Measurements from ENCODE around the gene SVIL.
A peak's percentile ranks its signal among the peaks of the same experiment; 100 is the strongest.
"Not testable (repeated sequence)": the region's sequence is repeated elsewhere in the genome, so short reads cannot be mapped to it uniquely, and the experiment has no call there.

Gene SVIL

DNA sequence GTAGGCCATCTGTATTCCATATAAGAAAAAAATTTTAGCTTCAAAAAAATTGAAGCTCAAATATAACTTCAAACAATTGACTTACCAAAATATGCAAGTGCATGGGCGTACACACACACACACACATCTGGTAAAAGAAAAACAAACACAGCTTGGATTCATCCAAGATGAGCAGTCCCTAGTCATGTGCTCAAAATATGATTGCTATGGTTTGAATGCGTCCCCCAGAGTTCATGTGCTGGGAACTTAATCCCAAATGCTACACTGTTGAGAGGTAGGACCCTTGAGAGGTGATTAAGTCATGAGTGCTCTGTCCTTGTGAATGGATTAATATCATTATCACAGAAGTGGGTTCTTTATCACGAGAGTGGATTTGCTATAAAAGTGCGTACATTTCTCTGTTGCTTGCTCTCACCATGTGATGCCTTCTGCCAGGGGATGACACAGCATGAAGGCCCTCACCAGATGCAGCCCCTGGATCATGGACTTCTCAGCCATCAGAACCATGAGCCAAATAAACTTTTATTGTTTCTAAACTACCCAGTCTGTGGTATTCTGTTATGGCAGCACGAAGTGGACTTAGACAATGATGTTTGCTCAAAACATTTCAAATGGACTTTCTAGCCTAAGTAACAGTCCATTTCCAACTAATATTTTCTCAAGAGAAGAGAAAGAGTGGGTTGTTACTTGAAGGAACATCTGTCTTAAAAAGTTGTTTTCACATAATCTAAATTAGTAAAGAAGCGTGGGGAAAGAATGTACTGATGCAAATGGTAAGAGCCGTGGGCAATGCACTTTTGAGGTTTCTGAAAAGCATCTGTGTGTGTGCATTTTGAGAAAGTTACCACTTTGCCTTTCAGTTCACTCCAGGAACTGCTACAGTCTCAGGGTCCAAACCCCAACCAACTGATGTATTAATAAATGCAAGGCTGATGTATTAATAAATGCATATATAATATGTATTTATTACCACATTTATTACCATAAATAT lies 15.1 kb upstream of the SVIL start:
- DNase-seq (ENCODE audit: low spot score) = no peak

DNA sequence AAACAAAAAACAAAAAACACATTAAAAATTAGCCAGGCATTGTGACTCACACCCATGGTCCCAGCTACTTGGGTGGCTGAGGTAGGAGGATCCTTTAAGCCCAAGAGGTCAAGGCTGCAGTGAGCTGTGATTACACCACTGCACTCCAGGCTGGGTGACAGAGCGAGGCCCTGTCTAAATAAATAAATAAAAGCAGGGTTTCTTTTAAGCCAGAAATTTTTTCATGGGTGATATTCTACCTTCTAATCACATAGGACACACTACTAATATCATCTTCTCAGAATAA lies 14.2 kb upstream of the SVIL start:
- DNase-seq (ENCODE audit: low spot score) = no peak

DNA sequence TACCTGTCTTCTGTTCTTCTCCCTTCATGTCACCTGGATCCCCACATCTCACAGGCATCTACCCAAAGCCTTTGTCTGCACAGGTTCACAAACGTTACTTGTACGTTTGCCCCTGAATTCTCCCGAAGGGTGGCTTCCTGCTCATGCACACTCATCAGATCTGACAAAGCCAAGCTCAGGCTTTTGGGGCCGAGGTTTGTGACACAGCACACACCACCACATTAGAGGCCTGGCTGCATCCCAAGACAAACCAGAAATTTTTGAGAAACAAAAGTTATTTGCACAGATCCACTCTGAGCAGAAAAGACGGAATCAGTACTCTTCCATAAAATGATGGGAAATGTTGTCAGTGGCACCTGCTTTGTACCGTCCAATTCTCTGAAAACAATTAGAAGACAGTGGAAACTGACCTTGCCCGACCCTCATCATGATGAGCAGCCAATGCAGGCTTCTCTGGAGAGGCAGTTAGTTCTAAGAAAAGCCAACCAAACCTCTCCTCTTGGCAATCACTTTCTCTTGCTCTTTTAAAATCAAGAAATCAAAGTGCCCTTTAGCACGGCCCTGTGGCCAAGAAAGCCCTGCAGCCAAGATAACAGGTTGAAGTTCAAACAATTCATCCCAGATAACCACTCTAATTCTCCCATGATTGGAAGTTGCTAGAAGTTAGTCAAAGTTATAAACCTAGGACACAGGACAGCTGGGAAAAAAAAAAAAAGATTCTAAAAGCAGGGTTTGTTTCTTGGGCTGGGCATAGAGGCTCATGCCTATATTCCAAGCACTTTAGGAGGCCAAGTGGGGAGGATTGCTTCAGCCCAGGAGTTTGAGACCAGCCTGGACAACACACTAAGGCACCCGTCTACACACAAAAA lies 13.6 kb upstream of the SVIL start:
- DNase-seq (ENCODE audit: low spot score) = no peak

DNA sequence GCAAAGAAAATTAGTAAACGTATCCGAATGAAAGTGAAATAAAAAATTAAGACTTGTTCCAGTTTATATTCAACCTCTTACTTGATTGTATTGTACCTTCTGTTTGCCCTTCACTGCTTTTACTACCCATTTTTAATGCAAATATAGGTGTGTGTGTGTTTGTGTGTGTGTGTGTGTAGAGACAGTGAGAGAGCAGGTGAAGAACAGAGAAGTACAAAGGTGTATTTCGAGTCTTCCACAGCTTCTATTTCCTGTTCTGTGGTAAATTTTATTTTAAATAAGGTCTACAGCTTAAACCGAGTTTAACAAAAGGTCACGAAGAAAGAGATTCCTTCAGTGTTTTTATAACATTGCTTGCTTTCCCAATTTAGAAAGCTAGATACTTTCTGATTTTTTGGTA lies 12.7 kb upstream of the SVIL start:
- DNase-seq (ENCODE audit: low spot score) = no peak

DNA sequence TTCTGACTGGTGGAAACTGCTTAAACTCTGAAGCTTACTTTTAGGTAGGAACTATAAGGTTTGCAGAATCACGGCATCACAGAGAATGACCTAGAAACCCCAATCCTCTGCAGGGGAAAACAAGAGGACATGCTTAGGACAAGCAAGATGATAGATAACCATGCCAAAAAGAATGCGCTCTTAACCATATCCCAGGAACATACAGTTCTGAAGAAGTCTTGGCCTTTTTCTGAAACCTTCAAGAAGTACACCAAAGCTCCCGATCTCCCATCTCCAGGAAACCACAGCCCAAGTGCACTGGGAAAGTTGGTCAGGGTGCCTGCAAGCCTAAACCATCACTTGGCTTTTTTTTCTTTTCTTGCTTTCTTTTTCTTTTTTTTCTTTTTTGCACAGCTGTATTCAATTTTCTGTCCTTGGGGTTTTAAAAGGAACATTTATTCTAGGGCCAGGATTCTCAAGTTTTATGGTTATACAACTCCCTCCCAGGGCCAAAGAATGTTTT lies 12.2 kb upstream of the SVIL start:
- peak; percentile 38 for DNase-seq (ENCODE audit: low spot score)

DNA sequence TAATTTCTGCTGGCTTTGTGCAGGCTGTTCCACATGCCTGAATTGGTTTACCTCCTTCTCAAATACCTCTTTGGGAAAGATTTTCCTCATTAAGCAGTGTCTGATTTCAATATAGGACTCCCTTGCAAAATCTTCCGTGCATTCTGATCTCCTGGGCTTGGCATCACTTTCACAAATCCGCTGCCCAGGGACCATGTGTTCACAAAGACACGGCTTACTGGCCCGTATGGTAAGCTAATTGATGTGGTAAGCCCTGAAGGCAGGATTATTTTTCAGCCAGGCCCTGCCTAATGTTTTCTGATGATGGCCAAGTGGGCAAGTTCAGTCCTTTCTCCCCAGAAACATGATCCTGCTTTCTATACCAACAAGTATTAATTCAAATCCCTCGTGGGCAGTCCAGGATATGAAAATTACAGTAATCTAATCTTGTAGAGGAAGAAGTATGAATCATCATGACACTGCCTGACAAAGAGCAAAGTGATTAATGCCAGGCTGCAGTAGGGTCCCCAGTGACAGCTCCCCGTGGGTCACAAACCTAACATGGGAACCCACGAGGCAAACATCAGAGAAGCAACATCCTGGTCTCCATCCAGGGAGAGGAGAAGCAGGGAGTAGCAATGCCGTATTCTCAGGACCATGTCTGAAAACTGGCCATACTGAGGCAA lies 11.6 kb upstream of the SVIL start:
- DNase-seq (ENCODE audit: low spot score) = peak; percentile 44

DNA sequence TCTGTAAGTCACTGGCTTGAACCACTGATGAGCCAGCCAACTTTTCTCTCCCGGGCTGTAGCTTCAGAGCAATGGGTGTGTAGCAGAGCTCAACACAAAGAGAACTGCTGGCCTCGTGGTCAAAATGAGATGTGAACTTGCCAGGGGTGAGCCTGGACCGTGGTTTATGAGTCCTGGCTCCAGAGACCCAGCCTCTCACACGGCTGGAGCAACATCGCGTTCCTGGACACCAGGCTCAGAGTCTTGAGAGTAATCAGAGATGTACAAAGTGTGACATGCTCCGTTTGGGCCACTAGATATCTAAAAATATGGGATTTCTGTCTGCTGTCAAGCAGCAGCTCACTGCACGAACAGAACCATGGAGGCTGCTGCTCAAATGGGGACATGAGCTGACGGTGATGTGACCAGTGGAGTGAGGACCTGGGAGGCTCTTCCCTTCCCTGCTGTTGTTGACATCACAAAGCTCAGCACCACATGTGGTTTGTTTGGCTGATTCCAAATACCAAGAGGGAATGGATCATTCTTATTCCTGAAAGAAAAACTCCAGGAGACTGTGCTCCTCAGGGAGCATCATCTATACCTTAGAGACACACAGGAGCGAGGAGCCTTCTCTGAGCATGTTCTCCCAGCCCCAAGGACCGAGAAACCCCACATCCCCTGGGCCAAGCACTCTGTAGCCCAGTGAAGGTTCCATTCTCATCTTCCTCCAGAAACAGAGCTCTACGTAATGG lies 9.2 kb upstream of the SVIL start:
- DNase-seq (ENCODE audit: low spot score) = no peak

DNA sequence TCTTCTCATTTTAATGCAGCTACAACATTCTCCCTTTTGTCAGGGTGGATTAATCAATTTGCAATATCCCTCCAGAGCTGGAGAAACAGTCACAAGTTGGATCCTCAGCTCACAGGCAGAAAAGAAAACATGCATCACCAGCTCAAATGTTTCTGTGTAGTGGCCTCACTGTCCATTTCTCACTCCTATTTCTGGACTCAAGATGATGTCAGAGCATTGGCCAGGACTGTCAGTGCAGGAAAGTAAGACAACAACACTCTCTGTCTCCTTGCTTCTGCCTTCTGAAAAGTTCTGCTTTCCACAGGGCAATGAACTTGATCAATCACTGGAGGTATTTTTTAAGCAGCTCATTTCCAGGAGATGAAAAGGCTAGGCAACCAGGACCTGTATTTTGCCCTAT lies 8.2 kb upstream of the SVIL start:
- DNase-seq (ENCODE audit: low spot score) = no peak

DNA sequence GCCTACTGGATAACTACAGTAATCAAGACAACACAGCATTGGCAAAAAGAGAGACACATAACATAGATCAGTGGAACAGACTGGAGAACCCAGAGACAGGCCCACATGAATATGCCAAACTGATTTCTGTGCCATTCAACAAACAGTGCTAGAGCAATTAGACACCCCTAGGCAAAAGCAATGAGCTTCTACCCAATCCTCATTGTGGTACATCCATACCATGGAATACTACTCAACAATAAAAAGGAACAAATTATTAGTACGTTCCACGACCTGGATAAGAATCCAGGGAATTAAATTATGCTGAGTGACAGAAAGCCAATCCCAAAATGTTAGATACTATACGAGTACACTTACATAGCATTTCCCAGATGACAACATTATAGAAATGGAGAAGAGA lies 2.8 kb upstream of the SVIL start:
- DNase-seq (ENCODE audit: low spot score) = no peak

DNA sequence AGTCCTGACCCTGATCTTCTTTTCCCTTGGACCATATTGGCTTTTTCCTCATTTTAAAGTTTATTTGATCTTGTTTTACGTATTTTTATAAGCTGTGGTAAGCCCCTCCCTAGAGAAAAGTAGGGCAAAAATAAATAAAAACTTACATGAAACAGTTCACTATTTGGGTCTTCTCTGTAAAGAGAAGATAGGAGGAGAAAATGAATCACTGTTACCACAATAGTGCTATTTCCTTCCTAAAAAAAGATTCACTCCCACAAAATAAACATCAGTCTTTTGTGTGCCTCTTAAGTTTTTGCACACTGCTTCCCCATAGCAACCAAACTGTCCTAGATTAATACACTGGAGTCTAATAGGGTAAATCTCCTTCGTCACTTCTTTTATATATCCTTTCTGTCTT lies 1.4 kb upstream of the SVIL start:
- no peak for DNase-seq (ENCODE audit: low spot score)

DNA sequence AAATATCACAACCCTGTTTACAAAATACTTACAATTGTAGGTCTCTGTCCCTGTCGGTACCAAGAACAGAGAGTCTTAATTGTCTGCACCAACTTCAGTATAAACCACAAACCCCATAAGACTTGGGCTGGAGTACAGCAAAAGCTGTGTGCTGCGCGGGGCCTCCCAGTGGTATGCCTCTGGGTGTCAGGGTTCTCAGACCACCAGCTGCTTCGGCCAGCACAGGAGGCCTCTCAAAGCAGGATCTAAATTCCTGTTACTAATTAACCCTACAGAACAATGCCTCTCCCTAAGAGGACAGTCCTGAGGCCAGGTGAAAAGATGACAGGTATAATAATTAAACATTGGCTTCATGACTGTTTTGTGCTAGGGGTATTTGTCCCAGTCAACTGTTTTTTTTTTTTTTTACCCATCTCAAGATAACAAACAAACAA lies 957 bp upstream of the SVIL start:
- no peak for DNase-seq (ENCODE audit: low spot score)

DNA sequence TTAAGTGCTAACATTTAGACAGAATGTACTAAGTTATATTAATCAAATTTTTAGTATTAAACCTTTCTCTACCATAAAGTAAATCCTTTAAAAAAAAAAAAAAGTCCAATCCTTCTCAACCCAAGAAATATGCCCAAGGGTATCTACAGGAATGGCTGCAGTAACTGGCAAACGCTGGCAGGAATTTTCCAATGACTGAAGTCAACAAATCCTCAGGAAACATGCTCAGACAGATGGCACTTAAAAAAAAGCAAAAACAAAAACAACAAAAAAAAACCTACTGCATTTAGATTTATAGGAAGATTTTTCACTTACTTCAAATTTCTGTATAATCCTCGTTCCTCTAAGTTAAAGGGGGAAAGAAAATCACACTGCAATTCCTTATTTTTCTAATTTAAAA lies 666 bp downstream of the SVIL start:
- DNase-seq (ENCODE audit: low spot score) = no peak

DNA sequence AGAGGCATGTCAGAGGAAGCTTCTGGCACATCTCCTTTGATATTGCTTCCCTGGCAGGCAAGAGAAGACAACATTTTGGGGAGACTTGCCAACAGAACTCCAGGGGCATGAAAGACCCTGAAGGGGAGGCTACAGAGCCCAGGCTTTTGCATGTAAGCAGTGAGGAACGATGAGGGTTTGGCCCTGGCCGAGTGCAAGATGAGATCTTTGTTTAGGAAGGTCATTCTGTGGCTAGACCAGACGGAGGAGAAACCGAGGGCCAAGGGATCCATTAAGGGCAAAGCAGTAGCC lies 3.8 kb downstream of the SVIL start:
- no peak for DNase-seq (ENCODE audit: low spot score)

DNA sequence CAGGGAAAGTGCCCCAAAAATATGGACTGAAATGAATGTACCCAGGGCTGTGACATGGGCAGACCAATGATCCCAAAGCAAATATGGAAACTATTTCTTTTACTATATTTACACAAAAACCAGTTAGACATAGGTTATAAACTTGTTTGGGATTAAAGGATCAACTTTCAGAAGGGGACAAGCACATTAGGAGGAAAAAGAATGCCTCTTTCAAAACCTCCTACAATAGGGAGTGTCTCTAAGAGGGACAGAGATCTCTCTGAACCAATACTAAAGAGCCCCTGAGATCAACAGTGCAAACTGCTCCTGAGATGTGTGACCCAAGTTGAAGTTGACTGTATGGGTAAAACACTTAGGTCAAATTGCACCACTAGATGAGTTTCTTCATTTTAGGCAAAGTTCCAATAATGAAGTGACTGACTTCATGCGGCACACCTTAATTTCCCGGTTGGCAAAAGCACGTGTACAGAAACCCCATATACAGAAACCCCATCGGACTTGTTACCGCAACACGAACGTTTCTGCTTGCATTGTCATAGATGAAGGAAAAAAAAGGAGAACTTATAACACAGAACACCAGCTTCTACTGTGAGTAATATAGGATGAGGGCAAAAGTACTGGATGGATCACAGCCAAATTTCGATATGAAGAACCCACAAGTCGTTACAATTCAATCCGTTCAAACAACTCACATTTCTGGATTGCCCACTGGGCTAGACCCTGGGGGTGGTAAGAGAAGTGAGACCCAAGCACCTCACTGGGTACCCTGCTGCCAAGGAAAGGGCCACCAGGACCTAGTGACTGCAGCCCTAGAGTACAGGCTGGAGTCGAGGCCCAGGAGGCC lies 4.3 kb downstream of the SVIL start:
- DNase-seq (ENCODE audit: low spot score) = no peak

DNA sequence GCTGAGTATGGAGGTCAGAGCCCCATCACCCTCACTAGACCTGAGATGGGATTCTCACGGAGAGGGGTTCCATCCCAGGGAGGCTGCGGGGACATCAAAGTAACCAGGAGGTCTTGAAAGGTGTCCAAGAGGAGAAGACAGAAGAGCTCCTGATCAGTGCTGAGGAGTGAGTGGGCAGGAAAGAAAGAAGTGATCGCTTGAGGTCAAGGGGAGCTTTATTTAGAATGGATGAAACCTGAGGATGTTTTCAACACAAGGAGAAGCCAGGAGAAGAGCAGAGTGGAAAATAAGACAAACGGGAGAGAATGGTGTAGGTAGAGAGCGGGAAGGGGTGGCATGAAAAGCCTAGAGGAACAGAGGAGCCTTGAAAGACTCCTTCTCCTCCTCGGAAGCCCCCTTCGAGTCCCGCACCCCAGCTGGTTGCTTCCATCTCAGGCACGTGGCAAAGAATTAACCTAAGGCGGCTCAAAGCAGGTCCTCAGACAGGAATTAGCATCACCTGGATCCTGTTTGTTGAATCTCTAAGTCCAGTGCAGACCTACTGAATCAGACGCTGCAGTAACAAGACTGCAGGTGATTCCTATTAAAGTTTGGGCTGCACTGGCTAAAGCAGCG lies 5.8 kb downstream of the SVIL start:
- no peak for DNase-seq (ENCODE audit: low spot score)

DNA sequence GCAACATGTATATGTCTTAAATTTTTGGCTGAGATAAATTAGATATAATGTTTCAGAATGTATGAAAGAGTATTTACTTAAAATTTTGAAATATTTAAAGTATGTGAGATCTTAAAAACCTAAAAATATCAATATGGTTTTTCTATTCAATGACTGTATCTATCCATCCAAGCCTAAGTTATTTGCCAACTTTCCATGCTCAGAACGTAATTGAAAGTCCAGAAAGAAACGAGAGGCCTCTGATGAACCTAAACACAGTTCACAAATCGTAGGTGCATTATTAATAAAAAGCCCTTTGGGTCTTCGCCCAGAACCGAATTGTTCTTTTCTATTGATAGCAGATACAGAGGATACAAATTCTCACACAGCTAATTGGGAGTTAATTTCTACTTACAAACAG lies 6.5 kb downstream of the SVIL start:
- no peak for DNase-seq (ENCODE audit: low spot score)

DNA sequence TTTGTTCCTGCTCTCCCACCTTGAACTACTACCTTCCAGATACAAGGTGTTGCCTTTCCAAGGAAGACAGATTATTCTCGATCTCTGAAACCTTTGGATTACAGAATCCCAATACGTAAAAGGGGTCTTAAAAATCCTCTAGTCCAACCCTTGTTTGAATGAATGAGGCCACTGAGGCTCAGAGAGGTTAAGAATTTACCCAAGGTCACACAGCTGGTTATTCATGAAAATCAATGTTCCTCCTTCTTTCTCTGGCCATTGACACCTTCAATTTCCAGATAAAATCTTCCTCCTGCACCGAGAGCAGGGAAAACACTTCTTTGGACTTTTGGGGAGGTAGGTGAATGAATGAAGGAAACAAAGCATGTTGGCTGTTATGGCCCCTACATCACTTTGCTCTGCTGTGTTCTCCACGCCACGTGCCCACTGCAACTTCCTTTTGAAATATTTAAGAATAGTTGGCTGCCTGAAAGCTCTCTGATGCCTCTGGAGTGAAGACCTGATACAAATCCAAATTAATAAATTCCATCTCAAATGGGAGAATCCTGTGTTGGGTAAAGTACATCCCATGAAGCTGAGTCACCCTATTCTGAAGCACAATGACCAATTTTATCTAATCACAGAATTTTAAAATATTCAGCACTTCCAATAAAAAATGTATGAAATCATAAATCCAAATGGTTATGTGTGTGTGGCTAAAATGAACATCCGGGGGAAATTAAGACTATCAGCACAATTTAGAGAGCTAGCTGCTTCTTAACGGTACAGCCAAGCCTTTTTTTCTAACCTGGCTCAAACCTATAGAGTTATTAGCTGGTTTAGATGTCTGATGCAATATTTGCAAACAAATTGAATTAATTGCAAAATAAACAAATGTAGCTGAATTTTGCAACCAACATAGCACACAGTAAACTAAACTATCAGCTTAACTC lies 7.3 kb downstream of the SVIL start:
- DNase-seq (ENCODE audit: low spot score) = peak; percentile 85

DNA sequence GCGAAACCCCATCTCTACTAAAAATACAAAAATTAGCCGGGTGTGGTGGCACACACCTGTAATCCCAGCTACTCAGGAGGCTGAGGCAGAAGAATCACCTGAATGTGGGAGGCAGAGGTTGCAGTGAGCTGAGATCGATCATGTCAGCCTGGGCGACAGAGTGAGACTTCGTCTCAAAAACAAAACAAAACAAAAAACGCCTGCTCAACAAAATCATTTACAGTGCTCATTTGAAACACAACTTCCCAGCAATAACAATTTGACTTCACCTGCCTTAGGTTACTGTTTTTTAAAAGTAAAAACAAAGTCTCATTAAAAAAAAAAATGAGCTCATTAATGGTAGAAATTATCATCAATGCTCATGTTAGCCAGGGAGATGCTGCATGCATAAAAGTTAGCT lies 10.4 kb downstream of the SVIL start:
- DNase-seq (ENCODE audit: low spot score) = not testable (repeated sequence)

DNA sequence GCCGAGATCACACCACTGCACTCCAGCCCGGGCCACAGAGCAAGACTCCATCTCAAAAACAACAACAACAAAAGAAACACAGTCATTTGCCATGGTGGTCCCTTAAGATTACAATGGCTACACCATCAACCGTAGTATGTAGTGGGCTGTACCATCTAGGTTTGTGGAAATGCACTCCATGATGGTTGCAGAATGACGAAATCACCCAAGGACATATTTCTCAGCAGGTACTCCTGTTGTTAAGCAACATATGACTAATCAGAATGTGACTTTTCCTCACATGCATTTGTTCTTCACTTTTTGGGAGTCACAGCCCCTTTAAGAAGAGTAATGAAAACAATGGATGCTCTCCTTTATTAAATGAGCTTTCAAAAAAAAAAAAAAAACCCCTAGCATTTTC lies 11.0 kb downstream of the SVIL start:
- DNase-seq (ENCODE audit: low spot score) = no peak
